Activated T-cell treated with anti-CD3 and anti-CD28 coated beads, Interleukin-2, amount 50 U/mL, for 24 hours (primary cell): ENCODE data around the gene ACSS1.

Source experiments
- DNase-seq: peaks from one replicate; pipeline ENCODE4 v3.0.0-alpha.2; 2020
- H3K27ac Mint-ChIP-seq: 2 replicates; pipeline ENCODE4 v1.8.0; 2020; ENCODE audit warnings: mild to moderate bottlenecking, mixed read lengths
- H3K27me3 Mint-ChIP-seq: 2 replicates; pipeline ENCODE4 v1.8.0; 2020; ENCODE audit warnings: mixed read lengths
- H3K36me3 Mint-ChIP-seq: 2 replicates; pipeline ENCODE4 v1.8.0; 2020; ENCODE audit warnings: low read depth, mixed read lengths
- H3K4me1 Mint-ChIP-seq: 2 replicates; pipeline ENCODE4 v1.8.0; 2020; ENCODE audit warnings: low read depth, mixed read lengths
- H3K4me3 Mint-ChIP-seq: 2 replicates; pipeline ENCODE4 v1.8.0; 2020; ENCODE audit warnings: mild to moderate bottlenecking, moderate library complexity, mixed read lengths
- H3K9me3 Mint-ChIP-seq: 2 replicates; pipeline ENCODE4 v1.8.0; 2020; ENCODE audit warnings: mixed read lengths

Gene ACSS1

DNA sequence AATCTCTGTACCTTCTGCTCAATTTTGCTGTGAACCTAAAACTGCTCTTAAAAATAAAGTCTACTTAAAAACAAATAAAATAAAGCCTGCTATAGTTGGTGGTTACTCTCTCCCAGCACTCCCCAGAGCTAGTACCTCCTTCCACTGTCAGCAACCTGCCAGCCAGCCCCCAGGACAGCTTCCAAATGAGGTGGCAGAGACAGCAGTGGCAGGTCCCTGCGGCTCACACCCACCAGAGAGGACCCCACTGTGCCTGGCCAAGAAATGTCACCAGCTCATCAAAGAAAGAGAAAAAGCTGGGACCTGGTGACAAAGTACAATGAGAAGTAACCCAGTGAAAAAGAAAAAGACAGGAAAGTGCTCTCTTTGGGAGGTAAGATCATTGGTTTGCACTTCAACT lies 80.6 kb downstream of the ACSS1 start:
- H3K4me1 Mint-ChIP-seq: peaks cover 30% of the 10 kb centered on the region
- peaks cover 97% of the 10 kb centered on the region for H3K36me3 Mint-ChIP-seq
- H3K27ac Mint-ChIP-seq: peak overlapping the region; percentile 11
- H3K9me3 Mint-ChIP-seq: peaks cover 3% of the 10 kb centered on the region
- no peak overlapping the region for H3K4me3 Mint-ChIP-seq
- peak; percentile 8 for DNase-seq
- H3K27me3 Mint-ChIP-seq: no peaks in the 10 kb centered on the region

DNA sequence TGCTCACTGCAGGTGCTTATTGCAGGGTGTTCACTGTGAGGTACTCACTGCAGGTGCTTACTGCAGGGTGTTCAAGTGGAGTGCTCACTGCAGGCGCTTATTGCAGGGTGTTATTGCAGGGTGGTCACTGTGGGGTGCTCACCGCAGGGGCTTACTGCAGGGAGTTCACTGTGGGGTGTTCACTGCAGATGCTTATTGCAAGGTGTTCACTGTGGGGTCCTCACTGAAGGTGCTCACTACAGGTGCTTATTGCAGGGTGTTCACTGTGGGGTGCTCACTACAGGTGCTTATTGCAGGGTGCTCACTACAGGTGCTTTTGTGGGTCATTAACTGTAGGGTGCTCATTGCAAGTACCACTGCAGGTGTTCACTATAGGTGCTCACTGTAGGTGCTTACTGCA lies 85.6 kb downstream of the ACSS1 start:
- Mint-ChIP-seq H3K4me1 (peaks cover 4% of the 10 kb centered on the region), H3K36me3 (peaks cover 96% of the 10 kb centered on the region), H3K9me3 (peaks cover 3% of the 10 kb centered on the region), H3K27ac (no peak overlapping the region), H3K27me3 (no peaks in the 10 kb centered on the region), H3K4me3 (no peak overlapping the region)
- DNase-seq: peak; percentile 17

DNA sequence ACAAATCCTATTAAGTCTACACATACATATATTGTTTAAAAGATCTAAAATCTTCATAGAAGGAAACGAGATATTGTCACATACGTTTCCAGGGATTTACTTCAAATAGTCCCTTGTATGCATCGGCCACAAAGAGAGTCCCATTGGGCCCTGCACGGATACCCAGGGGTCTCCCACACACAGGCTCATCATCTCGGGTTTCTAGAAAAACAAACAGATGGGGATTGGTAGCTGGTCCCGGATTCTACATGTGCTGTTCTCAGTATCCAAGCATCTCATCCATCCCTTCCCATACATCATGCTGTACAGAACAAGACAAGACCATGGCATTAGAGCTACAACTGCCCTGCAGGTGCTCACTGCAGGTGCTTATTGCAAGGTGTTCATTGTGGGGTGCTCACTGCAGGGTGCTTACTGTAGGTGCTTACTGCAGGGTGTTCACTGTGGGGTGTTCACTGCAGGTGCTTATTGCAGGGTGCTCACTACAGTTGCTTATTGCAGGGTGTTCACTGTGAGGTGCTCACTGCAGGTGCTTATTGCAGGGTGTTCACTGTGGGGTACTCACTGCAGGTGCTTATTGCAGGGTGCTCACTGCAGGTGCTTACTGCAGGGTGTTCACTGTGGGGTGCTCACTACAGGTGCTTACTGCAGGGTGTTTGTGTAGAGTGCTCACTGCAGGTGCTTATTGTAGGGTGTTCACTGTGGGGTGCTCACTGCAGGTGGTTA lies 86.4 kb downstream of the ACSS1 start:
- H3K4me1 Mint-ChIP-seq: peaks cover 4% of the 10 kb centered on the region
- H3K9me3 Mint-ChIP-seq: no peaks in the 10 kb centered on the region
- no peak overlapping the region for H3K4me3 Mint-ChIP-seq
- H3K27ac Mint-ChIP-seq: no peak overlapping the region
- H3K27me3 Mint-ChIP-seq: no peaks in the 10 kb centered on the region
- no peak for DNase-seq
- H3K36me3 Mint-ChIP-seq: peaks cover 94% of the 10 kb centered on the region

DNA sequence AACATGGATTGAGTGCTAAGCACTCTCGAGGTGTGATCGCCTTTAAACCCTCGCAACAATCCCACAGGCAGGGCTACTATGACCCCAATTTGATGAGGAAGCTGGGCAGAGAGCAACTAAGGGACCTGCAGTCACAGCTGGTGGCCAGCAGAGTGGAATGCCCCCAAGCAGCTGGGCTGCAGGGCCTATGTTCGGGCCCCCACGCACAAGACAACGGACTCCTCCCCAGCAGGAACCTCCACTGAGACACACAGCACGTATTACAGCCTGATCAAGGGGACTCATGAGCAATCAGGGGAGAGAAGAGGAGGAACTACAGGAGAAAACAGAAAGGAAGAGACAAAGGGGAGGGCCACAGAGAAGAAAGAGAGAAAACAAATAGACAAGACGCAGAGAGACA lies 87.2 kb downstream of the ACSS1 start:
- H3K4me1 Mint-ChIP-seq: peaks cover 3% of the 10 kb centered on the region
- H3K36me3 Mint-ChIP-seq: peaks cover 94% of the 10 kb centered on the region
- no peak overlapping the region for H3K4me3 Mint-ChIP-seq
- DNase-seq: no peak
- H3K27me3 Mint-ChIP-seq: no peaks in the 10 kb centered on the region
- H3K27ac Mint-ChIP-seq: no peak overlapping the region
- H3K9me3 Mint-ChIP-seq: no peaks in the 10 kb centered on the region

DNA sequence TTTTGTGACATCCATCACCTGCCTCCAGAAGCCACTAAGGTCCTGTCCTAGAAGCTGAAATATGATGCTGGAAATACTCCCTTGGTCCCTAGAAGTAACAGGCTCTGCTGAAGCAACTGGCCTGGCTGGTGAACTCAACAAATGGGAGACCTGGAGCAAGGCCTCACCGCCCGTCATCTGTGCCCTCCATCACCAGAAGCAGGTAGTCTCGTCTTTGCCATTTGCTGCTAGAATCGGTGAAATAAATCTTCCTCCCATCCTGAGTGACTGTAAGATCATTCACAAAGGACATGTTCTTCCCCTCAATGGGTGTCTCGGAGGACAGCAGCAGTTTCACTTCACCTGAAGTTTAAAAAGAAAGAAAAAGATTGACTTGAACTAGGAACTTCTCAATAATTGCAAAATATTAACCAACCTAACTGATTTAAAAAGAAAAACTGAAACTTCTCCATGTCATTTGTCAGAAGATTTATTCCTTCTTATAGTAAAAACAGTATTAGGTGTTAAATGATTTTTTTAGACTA lies 87.8 kb downstream of the ACSS1 start:
- Mint-ChIP-seq H3K4me1 (peaks cover 7% of the 10 kb centered on the region), H3K27ac (no peak overlapping the region), H3K36me3 (peaks cover 95% of the 10 kb centered on the region), H3K9me3 (no peaks in the 10 kb centered on the region), H3K27me3 (no peaks in the 10 kb centered on the region), H3K4me3 (no peak overlapping the region)
- no peak for DNase-seq

DNA sequence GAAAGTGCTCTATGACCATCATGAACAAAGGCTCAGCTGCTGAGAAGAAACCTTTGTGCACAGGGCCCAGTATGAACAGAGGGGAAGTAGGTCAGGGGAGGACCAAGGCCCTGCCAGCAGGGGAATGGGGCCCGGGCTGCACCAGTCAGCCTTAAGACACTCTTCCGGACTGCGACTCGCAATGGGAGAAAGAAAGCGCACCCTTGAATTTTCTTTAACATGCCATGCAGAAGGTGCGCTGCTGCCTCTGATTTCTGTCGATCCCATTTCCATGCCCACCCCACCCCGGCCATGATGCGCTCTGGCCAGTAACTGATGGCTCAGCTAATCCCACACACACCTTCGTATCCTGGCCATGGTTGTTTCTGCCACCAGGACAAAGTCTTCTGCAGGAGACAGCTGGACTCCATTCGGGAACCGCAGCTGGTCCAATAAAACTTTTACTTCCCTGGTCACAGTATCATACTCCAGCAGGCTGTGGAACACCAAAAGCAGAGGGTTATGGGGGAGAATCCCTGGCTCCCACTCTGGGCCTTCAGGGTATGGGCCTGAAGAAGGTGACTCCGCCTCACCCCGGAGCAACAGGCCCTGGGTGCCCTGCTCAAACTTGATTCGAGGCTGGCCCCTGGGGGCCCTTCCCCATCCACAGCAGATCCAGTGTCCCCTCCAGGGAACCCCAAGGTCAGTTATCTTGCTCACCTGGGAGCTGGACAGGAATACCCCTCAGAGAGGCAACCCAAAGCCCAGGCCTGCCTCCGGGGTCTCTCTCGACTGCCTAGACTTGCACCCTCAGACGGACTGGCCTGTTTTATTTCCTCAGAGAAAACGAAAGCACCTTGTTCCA lies 88.5 kb downstream of the ACSS1 start:
- H3K9me3 Mint-ChIP-seq: no peaks in the 10 kb centered on the region
- DNase-seq: no peak
- H3K36me3 Mint-ChIP-seq: peaks cover 96% of the 10 kb centered on the region

DNA sequence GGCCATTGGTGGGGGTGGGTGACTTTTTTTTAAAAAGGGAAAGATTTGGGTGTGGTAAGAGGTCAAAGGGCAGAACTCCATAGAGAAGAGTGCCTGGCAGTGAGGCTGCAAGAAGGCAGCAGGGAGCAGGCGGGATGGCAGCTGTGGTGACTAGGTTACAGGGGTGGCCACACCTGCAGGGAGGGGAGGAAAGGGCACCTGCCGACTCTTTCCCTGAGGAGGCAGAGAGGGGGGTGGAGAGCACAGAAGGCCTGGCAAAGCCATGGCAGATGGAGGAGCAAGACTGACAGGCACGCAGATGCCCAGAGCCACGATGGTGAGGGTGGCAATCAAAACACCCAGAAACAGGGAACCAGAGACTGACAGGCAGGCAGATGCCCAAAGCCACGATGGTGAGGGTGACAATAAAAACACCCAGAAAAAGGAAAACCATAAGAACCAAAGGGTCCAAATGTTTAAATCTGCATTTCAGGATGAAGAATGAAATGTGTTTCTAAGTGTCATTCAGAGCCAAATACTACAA lies 89.6 kb downstream of the ACSS1 start:
- Mint-ChIP-seq H3K27ac (peak overlapping the region; percentile 77), H3K9me3 (no peaks in the 10 kb centered on the region), H3K4me3 (no peak overlapping the region), H3K4me1 (peaks cover 17% of the 10 kb centered on the region), H3K27me3 (no peaks in the 10 kb centered on the region), H3K36me3 (peaks cover 97% of the 10 kb centered on the region)
- DNase-seq: no peak

More for the DNA sequence above, 88.5 kb downstream of the ACSS1 start:
- Mint-ChIP-seq H3K4me3 (no peak overlapping the region), H3K27ac (no peak overlapping the region), H3K4me1 (peaks cover 14% of the 10 kb centered on the region), H3K27me3 (no peaks in the 10 kb centered on the region)

DNA sequence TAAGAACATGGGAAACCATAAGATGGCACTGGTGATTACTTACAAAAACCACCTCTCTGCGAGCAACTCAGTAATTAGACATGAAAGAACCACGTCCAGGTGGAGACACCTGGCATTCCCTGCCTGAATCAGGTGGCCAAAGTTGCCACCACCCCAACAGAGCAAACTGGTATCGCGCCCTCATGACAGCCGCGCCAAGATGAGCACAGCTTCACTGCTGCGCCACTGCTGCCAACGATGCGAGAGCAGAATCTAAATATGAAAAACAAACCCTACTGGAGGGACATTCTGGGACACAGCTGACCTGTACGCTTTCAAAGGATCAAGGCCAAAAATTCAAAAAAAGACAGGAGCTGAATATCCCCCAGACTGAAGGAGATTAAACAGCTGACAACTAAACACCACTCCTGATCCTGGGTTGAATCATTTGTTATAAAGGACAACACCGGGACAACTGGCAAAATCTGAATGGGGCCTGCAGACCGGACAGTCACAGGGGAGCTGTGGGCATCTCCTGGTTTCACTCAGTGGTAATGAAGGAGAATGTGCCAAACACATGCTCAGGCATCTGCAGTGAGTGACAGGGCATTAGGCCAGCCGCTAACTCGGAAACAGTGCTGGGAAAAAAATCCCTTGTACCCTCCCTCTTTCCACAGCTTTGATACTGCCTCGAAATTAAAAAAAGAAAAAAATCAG lies 91.5 kb downstream of the ACSS1 start:
- Mint-ChIP-seq H3K36me3 (peaks cover 98% of the 10 kb centered on the region), H3K27ac (peak overlapping the region; percentile 69), H3K9me3 (no peaks in the 10 kb centered on the region), H3K27me3 (no peaks in the 10 kb centered on the region), H3K4me3 (no peak overlapping the region), H3K4me1 (peaks cover 27% of the 10 kb centered on the region)
- no peak for DNase-seq

DNA sequence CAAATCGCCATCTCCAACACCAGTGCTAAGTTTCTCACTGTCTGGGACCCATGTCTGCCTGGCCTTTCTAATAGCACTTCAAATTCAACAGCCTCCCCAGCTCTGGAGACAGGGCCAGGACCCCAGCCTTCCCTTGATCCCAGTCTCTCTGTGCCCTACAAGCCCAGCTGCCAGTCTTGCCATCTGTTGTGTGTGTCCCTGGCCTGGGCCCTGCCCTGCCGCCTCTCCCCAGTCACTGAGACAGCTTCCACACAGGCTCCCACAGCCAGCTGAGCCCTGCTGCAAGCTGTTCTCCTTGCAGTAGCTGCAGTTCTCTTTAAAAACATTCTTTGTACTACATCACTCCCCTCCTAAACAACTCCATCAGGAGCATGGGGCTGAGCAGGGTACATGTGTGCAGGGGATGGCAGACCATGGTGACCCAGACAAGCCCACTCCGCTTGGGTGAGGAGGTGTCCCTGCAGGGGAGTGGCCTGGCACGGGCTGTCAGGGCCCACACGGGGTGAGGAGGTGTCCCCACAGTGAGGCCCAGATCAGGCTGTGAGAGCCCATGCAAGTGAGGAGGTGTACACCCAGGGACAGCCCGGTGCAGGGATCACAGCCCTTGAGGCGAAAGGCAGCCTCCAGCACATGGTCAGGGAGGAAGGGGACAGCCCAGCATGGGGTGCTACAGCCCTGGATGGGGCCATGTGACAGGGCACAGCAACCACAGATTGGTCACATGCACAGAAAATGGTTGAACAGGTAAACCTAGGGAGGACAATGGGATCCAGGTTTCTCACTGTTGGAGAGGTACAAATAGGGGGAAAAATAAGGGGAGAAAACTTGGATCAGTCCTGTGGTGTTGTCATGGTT lies 92.6 kb downstream of the ACSS1 start:
- DNase-seq: no peak
- H3K4me1 Mint-ChIP-seq: peaks cover 37% of the 10 kb centered on the region
- H3K9me3 Mint-ChIP-seq: no peaks in the 10 kb centered on the region
- H3K4me3 Mint-ChIP-seq: no peak overlapping the region
- H3K36me3 Mint-ChIP-seq: peaks cover 98% of the 10 kb centered on the region
- H3K27ac Mint-ChIP-seq: peak overlapping the region; percentile 88
- no peaks in the 10 kb centered on the region for H3K27me3 Mint-ChIP-seq

DNA sequence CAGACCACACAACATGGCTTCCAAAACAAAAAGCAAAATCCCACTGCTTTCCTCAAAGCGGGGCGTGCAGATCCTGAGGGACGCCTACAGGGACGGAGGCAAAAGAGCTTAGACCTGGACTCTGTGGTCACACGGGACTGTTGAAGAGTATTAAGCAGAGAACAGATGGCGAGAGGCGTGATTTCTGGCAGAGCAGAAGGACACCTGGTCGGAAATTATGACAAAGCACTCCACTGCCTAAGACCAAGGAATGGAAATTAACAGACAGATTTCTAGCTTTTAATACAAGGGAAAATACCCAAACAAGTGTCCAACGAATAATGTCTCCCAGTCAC lies 93.5 kb downstream of the ACSS1 start:
- H3K27ac Mint-ChIP-seq: peak overlapping the region; percentile 88

DNA sequence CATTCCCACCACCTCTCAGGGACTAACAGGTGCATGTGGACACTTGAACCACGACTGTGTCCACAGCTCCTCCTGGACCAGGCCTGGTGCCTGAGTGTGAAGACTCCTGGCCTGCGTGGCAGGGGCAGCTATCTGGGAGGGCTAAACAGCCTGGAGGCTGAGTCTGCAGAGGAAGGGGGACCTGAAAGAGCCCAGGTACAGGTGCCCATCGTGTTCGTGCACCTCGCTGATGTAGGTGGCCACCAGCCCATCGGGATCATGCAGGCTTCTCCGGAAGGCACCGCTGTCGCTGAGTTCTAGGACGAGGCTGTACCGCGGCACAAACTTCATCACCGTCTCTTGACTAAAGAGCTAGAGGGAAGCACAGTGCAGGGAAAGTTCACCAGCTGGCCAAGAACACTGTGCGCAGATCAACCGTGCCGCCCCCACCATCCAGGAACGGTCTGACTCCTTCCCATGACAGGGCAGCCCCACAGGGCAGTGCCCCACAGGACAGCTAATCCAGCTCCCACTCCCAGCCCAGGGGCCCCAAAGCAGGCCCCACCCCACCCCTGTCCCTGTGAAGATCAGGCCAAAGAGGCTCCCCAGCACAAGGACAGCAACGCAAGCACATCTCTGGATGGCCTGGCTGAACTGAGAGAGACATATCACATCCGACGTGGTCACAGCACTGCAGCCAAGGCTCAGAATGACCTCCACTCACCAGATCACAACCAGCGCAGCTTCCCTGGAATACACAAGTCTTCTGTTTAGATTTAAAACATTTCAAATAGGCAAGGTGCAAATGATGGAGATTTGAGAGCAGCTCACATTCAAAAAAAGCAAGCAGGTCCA lies 94.0 kb downstream of the ACSS1 start:
- H3K36me3 Mint-ChIP-seq: peaks cover 97% of the 10 kb centered on the region
- H3K9me3 Mint-ChIP-seq: no peaks in the 10 kb centered on the region
- H3K4me1 Mint-ChIP-seq: peaks cover 40% of the 10 kb centered on the region
- H3K27me3 Mint-ChIP-seq: no peaks in the 10 kb centered on the region
- DNase-seq: no peak
- H3K27ac Mint-ChIP-seq: peak overlapping the region; percentile 88
- H3K4me3 Mint-ChIP-seq: no peak overlapping the region

More for the DNA sequence above, 93.5 kb downstream of the ACSS1 start:
- H3K36me3 Mint-ChIP-seq: peaks cover 98% of the 10 kb centered on the region
- H3K4me1 Mint-ChIP-seq: peaks cover 40% of the 10 kb centered on the region
- no peaks in the 10 kb centered on the region for H3K27me3 Mint-ChIP-seq
- no peaks in the 10 kb centered on the region for H3K9me3 Mint-ChIP-seq
- H3K4me3 Mint-ChIP-seq: no peak overlapping the region
- no peak for DNase-seq

DNA sequence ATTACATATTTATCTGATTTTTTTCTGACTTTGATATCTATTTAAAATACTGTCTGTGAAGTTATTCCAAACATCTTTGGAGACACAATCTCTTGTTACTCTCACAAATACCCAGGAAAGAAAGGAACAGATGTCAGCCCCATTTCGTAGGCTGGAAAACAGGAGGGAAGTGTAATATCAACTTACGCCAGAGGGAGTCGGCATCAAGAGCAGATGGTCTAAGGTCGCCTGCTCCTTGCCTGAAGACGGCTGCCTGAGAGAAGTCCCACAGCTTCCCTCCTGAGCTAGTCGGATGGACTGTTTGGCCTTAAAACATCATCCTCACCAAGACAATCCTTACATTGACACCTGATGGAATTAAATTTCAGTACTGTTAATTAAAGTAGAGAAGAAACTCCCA lies 95.4 kb downstream of the ACSS1 start:
- Mint-ChIP-seq H3K27me3 (no peaks in the 10 kb centered on the region), H3K9me3 (no peaks in the 10 kb centered on the region), H3K4me1 (peaks cover 40% of the 10 kb centered on the region), H3K36me3 (peaks cover 96% of the 10 kb centered on the region), H3K27ac (peak overlapping the region; percentile 76), H3K4me3 (no peak overlapping the region)
- DNase-seq: no peak

DNA sequence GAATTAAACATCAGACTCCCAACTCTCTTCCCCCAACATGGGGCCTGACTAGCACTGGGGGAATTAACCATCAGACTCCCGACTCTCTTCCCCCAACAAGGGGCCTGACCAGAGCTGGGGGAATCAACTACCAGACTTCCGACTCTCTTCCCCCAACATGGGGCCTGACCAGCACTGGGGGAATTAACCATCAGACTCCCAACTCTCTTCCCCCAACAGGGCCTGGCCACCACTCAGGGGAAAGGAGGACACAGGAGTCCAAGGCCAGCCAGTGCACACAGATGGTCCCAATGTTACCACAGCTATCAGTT lies 95.8 kb downstream of the ACSS1 start:
- Mint-ChIP-seq H3K27me3 (no peaks in the 10 kb centered on the region), H3K4me3 (no peak overlapping the region), H3K4me1 (peaks cover 40% of the 10 kb centered on the region), H3K36me3 (peaks cover 95% of the 10 kb centered on the region), H3K27ac (peak overlapping the region; percentile 76), H3K9me3 (no peaks in the 10 kb centered on the region)
- no peak for DNase-seq
